GM12873 (cell line): Measurements from ENCODE around the gene MYCBPAP.
A peak's percentile ranks its signal among the peaks of the same experiment; 100 is the strongest.

Experiments
- CTCF ChIP-seq: IDR thresholded peaks from 2 replicates; pipeline ENCODE4 v1.5.1; 2012; ENCODE audit warnings: low read depth, mild to moderate bottlenecking, moderate library complexity, low read length, control low read depth; ENCODE audit not compliant: insufficient read depth; ENCODE audit errors: missing control alignments

The MYCBPAP gene

GRCh38 chr17:50473901-50474300 lies 34.3 kb upstream of the MYCBPAP start:
- no peak for TF ChIP-seq CTCF

- no peak for TF ChIP-seq CTCF
Measured at GRCh38 chr17:50474523-50474922, 33.7 kb upstream of the MYCBPAP start.

GRCh38 chr17:50475362-50475761 lies 32.9 kb upstream of the MYCBPAP start:
- no peak for TF ChIP-seq CTCF

- no peak for TF ChIP-seq CTCF
Measured at GRCh38 chr17:50476545-50477315, 31.5 kb upstream of the MYCBPAP start.

- TF ChIP-seq CTCF = no peak
Measured at GRCh38 chr17:50477976-50478375, 30.3 kb upstream of the MYCBPAP start.

- peak; percentile 85 for TF ChIP-seq CTCF
Measured at GRCh38 chr17:50478391-50479381, 29.6 kb upstream of the MYCBPAP start, which contains the start of gene RSAD1. Gene RSAD1 (plus strand): TSS chr17:50478860. CDS start chr17:50478885, 25 bp downstream.
